H1 (cell line): Measurements from ENCODE around the gene ULK1.

Experiments used
- CTCF ChIP-seq, 3 experiments: IDR thresholded peaks; 1 replicate in 2 of 3; 2 replicates in 1 of 3; pipeline versions ENCODE4 v1.5.1 to v1.6.1; 2011; ENCODE audit warnings: low read length in 3 of 3, mild to moderate bottlenecking in 3 of 3, inconsistent platforms in 2 of 3, low read depth in 1 of 3, moderate library complexity in 1 of 3; ENCODE audit not compliant: insufficient read depth in 1 of 3; ENCODE audit errors: control extremely low read depth in 1 of 3
- EGR1 ChIP-seq: IDR thresholded peaks from 2 replicates; pipeline ENCODE4 v1.6.1; 2011; ENCODE audit warnings: low read depth, low read length, borderline replicate concordance
- EP300 ChIP-seq, 2 experiments: IDR thresholded peaks; 1 replicate in 1 of 2; 2 replicates in 1 of 2; pipeline ENCODE4 v1.6.1; 2011 to 2012; ENCODE audit warnings: low read depth in 2 of 2, low read length in 2 of 2, mild to moderate bottlenecking in 2 of 2, borderline replicate concordance in 1 of 2, inconsistent platforms in 1 of 2, moderate library complexity in 1 of 2
- EZH2 ChIP-seq: fragments of 200-600 bp; sonication (generic); IDR thresholded peaks from 2 replicates; pipeline ENCODE4 v1.7.1; 2012; ENCODE audit warnings: low read depth, mild to moderate bottlenecking, moderate library complexity, low read length, inconsistent platforms; ENCODE audit not compliant: severe bottlenecking
- GABPA ChIP-seq: IDR thresholded peaks from 2 replicates; pipeline ENCODE4 v1.6.1; 2011; ENCODE audit warnings: mild to moderate bottlenecking, low read length, moderate library complexity, borderline replicate concordance; ENCODE audit not compliant: insufficient read depth
- NANOG ChIP-seq: IDR thresholded peaks from 2 replicates; pipeline ENCODE4 v1.6.1; 2011; ENCODE audit warnings: low read length, low read depth, mild to moderate bottlenecking, inconsistent platforms; ENCODE audit not compliant: insufficient read depth, poor library complexity, severe bottlenecking
- RFX5 ChIP-seq: IDR thresholded peaks from 2 replicates; pipeline ENCODE4 v1.6.1; 2011; ENCODE audit warnings: low read depth, low read length, improper control_type of control experiment, borderline replicate concordance
- SIX5 ChIP-seq: IDR thresholded peaks from 2 replicates; pipeline ENCODE4 v1.6.1; 2011; ENCODE audit warnings: mild to moderate bottlenecking, low read depth, low read length
- TEAD4 ChIP-seq: IDR thresholded peaks from 2 replicates; pipeline ENCODE4 v1.6.1; 2012; ENCODE audit warnings: low read depth, low read length, inconsistent platforms, mixed read lengths
- USF2 ChIP-seq: IDR thresholded peaks from 2 replicates; pipeline ENCODE4 v1.6.1; 2011; ENCODE audit warnings: low read length, improper control_type of control experiment

- no peak for TF ChIP-seq CTCF (IDR thresholded peaks at IDR 0.05; ENCODE audit: control extremely low read depth in 1 of 3, insufficient read depth in 1 of 3, low read depth in 1 of 3, low read length in 3 of 3)
- TF ChIP-seq EP300 (IDR thresholded peaks at IDR 0.05; ENCODE audit: borderline replicate concordance in 1 of 2, low read depth in 2 of 2, low read length in 2 of 2), result no peak
- no peak for TF ChIP-seq EGR1
- TF ChIP-seq RFX5, result no peak
- no peak for TF ChIP-seq GABPA
- TF ChIP-seq EZH2, result no peak
- no peak for TF ChIP-seq NANOG
- no peak for TF ChIP-seq TEAD4
- TF ChIP-seq USF2, result no peak
- TF ChIP-seq SIX5, result no peak
These were observed 49.5 kb downstream of the ULK1 start for GRCh38 chr12:131943876-131944275.
